Neutrophil (primary cell): ENCODE measurements around the gene CFI.

ENCODE experiments used
- H3K27ac ChIP-seq: fragments of 200-600 bp; sonication (generic); 2 replicates; pipeline ENCODE4 v1.5.1; 2016; ENCODE audit warnings: mild to moderate bottlenecking, moderate library complexity
- H3K27me3 ChIP-seq: fragments of 200-600 bp; sonication (generic); 2 replicates; pipeline ENCODE4 v1.6.0; 2016; ENCODE audit warnings: mild to moderate bottlenecking
- H3K36me3 ChIP-seq: fragments of 200-600 bp; sonication (generic); 2 replicates; pipeline ENCODE4 v1.5.1; 2017
- H3K4me1 ChIP-seq, 2 experiments: fragments of 200-600 bp in 1 of 2; sonication (generic) in 1 of 2; 1 replicate in 1 of 2; 2 replicates in 1 of 2; pipeline versions ENCODE4 v1.5.1 to v1.6.1; 2013 to 2016; ENCODE audit warnings: low read depth in 1 of 2, low read length in 1 of 2, mild to moderate bottlenecking in 1 of 2, moderate library complexity in 1 of 2; ENCODE audit not compliant: control insufficient read depth in 1 of 2, insufficient read depth in 1 of 2
- H3K4me3 ChIP-seq, 2 experiments: fragments of 200-600 bp in 1 of 2; sonication (generic) in 1 of 2; 1 replicate in 1 of 2; 2 replicates in 1 of 2; pipeline ENCODE4 v1.5.1; 2013 to 2016; ENCODE audit warnings: low read depth in 1 of 2, low read length in 1 of 2, mild to moderate bottlenecking in 1 of 2, moderate library complexity in 1 of 2
- H3K9me3 ChIP-seq: fragments of 200-600 bp; sonication (generic); 2 replicates; pipeline ENCODE4 v1.5.1; 2016
- CTCF ChIP-seq: fragments of 200-600 bp; sonication (generic); IDR thresholded peaks from 2 replicates; pipeline ENCODE4 v1.5.1; 2016; ENCODE audit warnings: antibody characterized with exemption

Gene CFI

DNA sequence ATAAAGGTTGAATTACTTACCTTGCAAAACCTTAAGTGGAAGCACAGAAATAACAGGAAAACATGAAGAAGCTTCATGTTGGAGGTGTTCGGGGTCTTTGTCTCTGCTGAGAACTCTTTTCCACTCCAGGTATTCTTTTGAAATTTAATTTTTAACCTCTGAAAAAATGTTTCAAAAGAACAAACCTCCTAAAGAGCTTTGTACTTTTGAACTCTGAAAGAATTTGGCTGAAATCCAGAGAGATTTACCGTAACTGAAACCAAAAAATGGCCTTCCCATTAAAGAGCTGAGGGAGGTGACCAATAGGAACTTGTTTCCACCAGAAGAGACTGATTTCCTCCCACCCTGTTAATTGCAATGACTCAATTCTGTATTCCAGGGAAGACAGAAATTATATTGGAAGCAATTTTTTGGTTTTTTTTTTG, at the start of gene CFI:
TSS of gene CFI (minus strand) at position 105 of the 425 bp plus-strand sequence. CDS start at position 77, 28 bp downstream.
- no peak for TF ChIP-seq CTCF
- Histone ChIP-seq H3K4me1 (no peaks in the 10 kb centered on the region), H3K36me3 (no peaks in the 10 kb centered on the region), H3K27ac (no peak within 1 kb of the TSS), H3K4me3 (no peak within 1 kb of the TSS), H3K9me3 (no peaks in the 10 kb centered on the region), H3K27me3 (no peaks in the 10 kb centered on the region)

DNA sequence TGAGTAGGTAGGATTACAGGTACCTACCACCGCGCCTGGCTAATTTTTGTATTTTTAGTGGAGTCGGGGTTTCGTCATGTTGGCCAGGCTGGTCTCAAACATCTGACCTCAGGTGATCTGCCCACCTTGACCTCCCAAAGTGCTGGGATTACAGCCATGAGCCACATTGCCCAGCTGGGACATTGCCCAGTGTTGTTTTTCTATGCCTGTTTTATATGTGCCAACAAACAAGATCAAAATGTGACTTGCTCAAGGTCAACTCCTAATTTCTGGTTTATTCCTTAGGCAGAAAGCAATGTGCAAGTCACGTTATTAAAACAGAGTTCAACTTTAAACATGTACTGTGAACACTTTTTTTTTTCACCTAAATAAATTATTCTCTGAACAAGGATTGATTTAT, 48.8 kb upstream of the CFI start:
- Histone ChIP-seq H3K27me3 (no peaks in the 10 kb centered on the region), H3K4me3 (no peak overlapping the region), H3K9me3 (no peaks in the 10 kb centered on the region), H3K36me3 (no peaks in the 10 kb centered on the region), H3K27ac (no peak overlapping the region), H3K4me1 (no peaks in the 10 kb centered on the region)
- TF ChIP-seq CTCF = no peak

DNA sequence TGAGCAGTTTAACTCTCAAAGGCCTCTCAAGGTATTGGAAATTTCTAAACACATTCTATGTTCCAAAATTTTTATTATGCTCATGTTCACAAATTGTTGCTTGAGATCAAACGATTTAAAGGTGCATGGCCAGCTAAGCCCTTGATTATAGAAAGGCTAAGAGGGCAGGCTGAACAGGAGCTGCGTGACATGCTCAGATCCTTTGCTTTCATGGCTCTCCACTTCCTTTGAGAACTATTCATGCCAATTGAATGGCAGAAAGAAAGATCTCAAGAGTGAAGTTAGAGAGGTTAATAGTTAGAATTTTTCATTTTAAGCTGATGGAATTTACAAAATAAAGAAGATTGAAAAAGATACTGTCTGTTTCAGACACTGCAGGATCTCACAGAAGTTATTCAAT, 46.7 kb upstream of the CFI start:
- Histone ChIP-seq H3K4me1 (no peaks in the 10 kb centered on the region), H3K9me3 (no peaks in the 10 kb centered on the region), H3K36me3 (no peaks in the 10 kb centered on the region), H3K4me3 (no peak overlapping the region), H3K27ac (no peak overlapping the region), H3K27me3 (no peaks in the 10 kb centered on the region)
- TF ChIP-seq CTCF = no peak

DNA sequence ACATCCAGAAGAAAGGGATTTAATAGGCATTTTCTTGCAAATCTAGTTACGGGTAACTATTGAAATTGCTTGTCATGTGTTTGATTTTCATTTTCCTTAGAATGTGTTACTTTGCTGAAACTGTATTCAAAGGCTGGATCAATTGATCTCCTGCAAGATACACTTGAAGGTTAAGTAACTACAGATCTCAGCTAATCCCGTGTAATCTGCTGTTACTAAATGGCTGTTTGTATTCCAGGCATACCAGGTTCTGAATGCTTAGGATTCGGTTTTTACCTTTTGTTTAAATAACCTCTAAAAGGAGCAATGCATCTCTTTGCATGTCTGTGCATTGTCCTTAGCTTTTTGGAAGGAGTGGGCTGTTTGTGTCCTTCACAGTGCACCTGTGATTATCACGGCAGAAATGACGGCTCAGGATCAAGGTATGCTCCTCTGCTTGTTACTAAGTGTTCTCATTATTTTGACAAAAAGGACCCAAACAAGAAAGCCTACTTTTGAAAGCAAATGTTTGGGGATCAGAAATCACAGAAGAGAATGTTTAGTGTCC, 46.2 kb upstream of the CFI start, which contains the start of gene LRIT3:
TSS of gene LRIT3 (plus strand) at position 212 of the 547 bp plus-strand sequence. CDS start at position 307, 95 bp downstream.
- no peaks in the 10 kb centered on the region for H3K36me3 ChIP-seq
- H3K27me3 ChIP-seq = no peaks in the 10 kb centered on the region
- TF ChIP-seq CTCF = no peak

GRCh38 chr4:109846395-109847098, 44.7 kb upstream of the CFI start:
- H3K27me3 ChIP-seq = no peaks in the 10 kb centered on the region
- no peaks in the 10 kb centered on the region for H3K4me1 ChIP-seq
- no peak overlapping the region for H3K27ac ChIP-seq
- no peaks in the 10 kb centered on the region for H3K36me3 ChIP-seq
- H3K9me3 ChIP-seq = no peaks in the 10 kb centered on the region
- no peak for TF ChIP-seq CTCF
- no peak overlapping the region for H3K4me3 ChIP-seq

More for the DNA sequence above, 46.2 kb upstream of the CFI start, which contains the start of gene LRIT3:
- H3K9me3 ChIP-seq = no peaks in the 10 kb centered on the region
- no peak within 1 kb of the TSS for H3K27ac ChIP-seq
- H3K4me1 ChIP-seq = no peaks in the 10 kb centered on the region
- H3K4me3 ChIP-seq = no peak within 1 kb of the TSS
